GM18526 (cell line): ENCODE measurements around the gene RAB3B.

ENCODE experiments used
- POLR2A ChIP-seq: IDR thresholded peaks from 3 replicates; pipeline ENCODE4 v1.6.1; 2011; ENCODE audit not compliant: insufficient read length; ENCODE audit errors: extremely low read depth

The RAB3B gene

GRCh38 chr1:51946300-51946699 is 44.2 kb downstream of the RAB3B start:
- no peak for TF ChIP-seq POLR2A

GRCh38 chr1:51945591-51945990 is 44.9 kb downstream of the RAB3B start:
- TF ChIP-seq POLR2A: no peak

- no peak for TF ChIP-seq POLR2A
These were observed 48.2 kb downstream of the RAB3B start for GRCh38 chr1:51942281-51942680.

GRCh38 chr1:51941528-51941927 is 49.0 kb downstream of the RAB3B start:
- no peak for TF ChIP-seq POLR2A

- no peak for TF ChIP-seq POLR2A
These were observed 53.4 kb downstream of the RAB3B start for GRCh38 chr1:51937112-51937511.

- no peak for TF ChIP-seq POLR2A
These were observed 54.0 kb downstream of the RAB3B start for GRCh38 chr1:51936531-51936930.

- TF ChIP-seq POLR2A: no peak
These were observed 57.2 kb downstream of the RAB3B start for GRCh38 chr1:51933344-51933743.

- no peak for TF ChIP-seq POLR2A
These were observed 60.2 kb downstream of the RAB3B start for GRCh38 chr1:51930329-51930728.

- TF ChIP-seq POLR2A: no peak
These were observed 61.6 kb downstream of the RAB3B start for GRCh38 chr1:51928896-51929295.

- TF ChIP-seq POLR2A: no peak
These were observed 63.5 kb downstream of the RAB3B start for GRCh38 chr1:51927029-51927428.

- TF ChIP-seq POLR2A: no peak
These were observed 64.2 kb downstream of the RAB3B start for GRCh38 chr1:51926171-51926812.

- no peak for TF ChIP-seq POLR2A
These were observed 66.0 kb downstream of the RAB3B start for GRCh38 chr1:51924455-51924854.

- TF ChIP-seq POLR2A: no peak
These were observed 68.5 kb downstream of the RAB3B start for GRCh38 chr1:51922040-51922439.

- TF ChIP-seq POLR2A: no peak
These were observed 70.4 kb downstream of the RAB3B start for GRCh38 chr1:51920130-51920529.

GRCh38 chr1:51919684-51920083 is 70.8 kb downstream of the RAB3B start:
- no peak for TF ChIP-seq POLR2A

- no peak for TF ChIP-seq POLR2A
These were observed 73.7 kb downstream of the RAB3B start for GRCh38 chr1:51916587-51917405.

GRCh38 chr1:51915951-51916350 is 74.5 kb downstream of the RAB3B start:
- no peak for TF ChIP-seq POLR2A

GRCh38 chr1:51912881-51913280 is 77.6 kb downstream of the RAB3B start:
- no peak for TF ChIP-seq POLR2A
